Loucy (cell line): ENCODE results near the gene S100A9.

Experiments
- EZH2phosphoT487 ChIP-seq: fragments of 200-600 bp; IDR thresholded peaks from 2 replicates; pipeline ENCODE4 v1.6.1; 2018; ENCODE audit warnings: antibody characterized with exemption, mild to moderate bottlenecking, moderate library complexity, borderline replicate concordance
- TF ChIP-seq, protein P1 (sequence below): fragments of 200-600 bp; sonication (generic); conservative IDR thresholded peaks from 2 replicates; pipeline ENCODE4 v1.5.1; 2014; ENCODE audit warnings: mild to moderate bottlenecking, antibody characterized with exemption, low read length

DNA sequence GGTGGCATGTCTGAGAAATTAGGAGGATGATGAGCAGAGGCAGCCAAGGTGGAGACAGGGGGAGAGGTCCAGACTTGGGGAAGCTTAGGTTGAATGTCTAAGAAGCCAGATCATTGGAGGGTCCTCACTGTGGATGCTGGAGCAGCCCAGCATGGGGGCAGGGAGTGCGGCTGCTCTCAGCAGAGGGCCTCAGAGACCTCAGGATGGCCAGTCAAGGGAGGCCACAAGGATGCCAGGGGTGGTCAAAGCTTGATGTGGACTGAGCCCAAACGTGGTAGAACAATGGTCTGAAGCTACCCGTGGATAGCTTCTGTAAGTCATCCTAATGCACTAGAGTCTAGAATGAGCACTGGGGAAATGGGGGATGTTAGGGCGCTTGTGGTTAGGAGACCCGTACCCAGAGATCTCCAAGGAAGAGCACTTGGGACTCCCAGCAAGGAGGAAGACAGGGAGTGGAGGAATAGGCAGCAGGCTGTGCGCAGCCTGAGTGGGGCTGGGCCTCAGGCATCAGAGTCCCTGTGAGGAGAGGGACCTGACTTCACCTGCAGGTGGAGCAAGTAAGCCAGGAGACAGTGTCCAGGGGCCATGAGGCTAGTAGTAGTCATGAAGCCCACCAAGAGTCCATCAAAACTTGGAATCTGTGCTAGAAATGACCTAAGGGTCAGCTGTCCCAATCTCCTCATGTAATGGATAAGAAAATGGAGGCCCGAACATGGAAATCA, 4.3 kb upstream of the S100A9 start:
- TF ChIP-seq, protein P1, sequence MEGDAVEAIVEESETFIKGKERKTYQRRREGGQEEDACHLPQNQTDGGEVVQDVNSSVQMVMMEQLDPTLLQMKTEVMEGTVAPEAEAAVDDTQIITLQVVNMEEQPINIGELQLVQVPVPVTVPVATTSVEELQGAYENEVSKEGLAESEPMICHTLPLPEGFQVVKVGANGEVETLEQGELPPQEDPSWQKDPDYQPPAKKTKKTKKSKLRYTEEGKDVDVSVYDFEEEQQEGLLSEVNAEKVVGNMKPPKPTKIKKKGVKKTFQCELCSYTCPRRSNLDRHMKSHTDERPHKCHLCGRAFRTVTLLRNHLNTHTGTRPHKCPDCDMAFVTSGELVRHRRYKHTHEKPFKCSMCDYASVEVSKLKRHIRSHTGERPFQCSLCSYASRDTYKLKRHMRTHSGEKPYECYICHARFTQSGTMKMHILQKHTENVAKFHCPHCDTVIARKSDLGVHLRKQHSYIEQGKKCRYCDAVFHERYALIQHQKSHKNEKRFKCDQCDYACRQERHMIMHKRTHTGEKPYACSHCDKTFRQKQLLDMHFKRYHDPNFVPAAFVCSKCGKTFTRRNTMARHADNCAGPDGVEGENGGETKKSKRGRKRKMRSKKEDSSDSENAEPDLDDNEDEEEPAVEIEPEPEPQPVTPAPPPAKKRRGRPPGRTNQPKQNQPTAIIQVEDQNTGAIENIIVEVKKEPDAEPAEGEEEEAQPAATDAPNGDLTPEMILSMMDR: peak; percentile 61
- no peak for TF ChIP-seq EZH2phosphoT487
